Measurements from ENCODE around the gene ADO.
A peak's percentile ranks its signal among the peaks of the same experiment; 100 is the strongest.
"Not testable (repeated sequence)": the region's sequence is repeated elsewhere in the genome, so short reads cannot be mapped to it uniquely, and the experiment has no call there.

The ADO gene

DNA sequence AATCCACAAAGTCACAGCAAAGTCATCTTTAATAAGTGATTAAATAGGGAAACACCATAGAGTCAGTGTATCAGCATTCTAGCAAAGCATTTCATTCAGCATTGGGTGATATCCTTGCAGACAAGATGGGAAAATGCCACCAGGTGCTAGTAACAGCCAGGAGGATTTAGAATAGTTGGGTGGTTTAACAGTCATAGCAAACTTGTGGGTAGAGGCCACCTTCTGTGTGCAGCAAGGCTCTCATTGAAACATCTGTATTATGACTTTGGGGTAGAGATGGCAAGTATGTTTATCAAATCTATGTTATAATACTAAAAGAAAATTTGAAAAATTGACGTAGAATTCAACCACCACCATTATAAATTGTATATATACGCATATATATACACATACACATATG is 26.4 kb upstream of the ADO start:
- no peak overlapping the region for H3K4me3 ChIP-seq (ENCODE audit: low read depth, low read length)
- no peak for DNase-seq (ENCODE audit: low read depth)
- TF ChIP-seq CTCF (conservative IDR thresholded peaks at IDR 0.05; ENCODE audit: low read depth, low read length): no peak

GRCh38 chr10:62779487-62780248 is 24.9 kb upstream of the ADO start:
- TF ChIP-seq CTCF (conservative IDR thresholded peaks at IDR 0.05; ENCODE audit: low read depth, low read length): no peak
- DNase-seq (ENCODE audit: low read depth): peak; percentile 52
- no peak overlapping the region for H3K4me3 ChIP-seq (ENCODE audit: low read depth, low read length)

DNA sequence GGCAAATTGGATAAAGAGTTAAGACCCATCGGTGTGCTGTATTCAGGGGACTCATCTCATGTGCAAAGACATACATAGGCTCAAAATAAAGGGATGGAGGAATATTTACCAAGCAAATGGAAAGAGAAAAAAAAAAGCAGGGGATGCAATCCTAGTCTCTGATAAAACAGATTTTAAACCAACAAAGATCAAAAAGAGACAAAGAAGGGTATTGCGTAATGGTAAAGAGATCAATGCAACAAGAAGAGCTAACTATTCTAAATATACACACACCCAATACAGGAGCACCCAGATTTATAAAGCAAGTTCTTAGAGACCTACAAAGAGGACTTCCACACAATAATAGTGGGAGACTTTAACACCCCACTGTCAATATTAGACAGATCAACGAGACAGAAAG is 20.0 kb upstream of the ADO start:
- DNase-seq (ENCODE audit: low read depth); H3K4me3 ChIP-seq (ENCODE audit: low read depth, low read length): not testable (repeated sequence)

GRCh38 chr10:62788285-62788684 is 16.2 kb upstream of the ADO start:
- DNase-seq (ENCODE audit: low read depth); H3K4me3 ChIP-seq (ENCODE audit: low read depth, low read length): not testable (repeated sequence)

GRCh38 chr10:62788861-62789467 is 15.6 kb upstream of the ADO start:
- peak; percentile 28 for DNase-seq (ENCODE audit: low read depth)
- no peak overlapping the region for H3K4me3 ChIP-seq (ENCODE audit: low read depth, low read length)
- TF ChIP-seq CTCF (conservative IDR thresholded peaks at IDR 0.05; ENCODE audit: low read depth, low read length): no peak

- H3K4me3 ChIP-seq (ENCODE audit: low read depth, low read length): no peak overlapping the region
- DNase-seq (ENCODE audit: low read depth): no peak
- TF ChIP-seq CTCF (conservative IDR thresholded peaks at IDR 0.05; ENCODE audit: low read depth, low read length): no peak
Measured at GRCh38 chr10:62790019-62790555, 14.4 kb upstream of the ADO start.

- no peak for DNase-seq (ENCODE audit: low read depth)
- no peak overlapping the region for H3K4me3 ChIP-seq (ENCODE audit: low read depth, low read length)
- TF ChIP-seq CTCF (conservative IDR thresholded peaks at IDR 0.05; ENCODE audit: low read depth, low read length): no peak
Measured at GRCh38 chr10:62790571-62790970, 13.9 kb upstream of the ADO start.

DNA sequence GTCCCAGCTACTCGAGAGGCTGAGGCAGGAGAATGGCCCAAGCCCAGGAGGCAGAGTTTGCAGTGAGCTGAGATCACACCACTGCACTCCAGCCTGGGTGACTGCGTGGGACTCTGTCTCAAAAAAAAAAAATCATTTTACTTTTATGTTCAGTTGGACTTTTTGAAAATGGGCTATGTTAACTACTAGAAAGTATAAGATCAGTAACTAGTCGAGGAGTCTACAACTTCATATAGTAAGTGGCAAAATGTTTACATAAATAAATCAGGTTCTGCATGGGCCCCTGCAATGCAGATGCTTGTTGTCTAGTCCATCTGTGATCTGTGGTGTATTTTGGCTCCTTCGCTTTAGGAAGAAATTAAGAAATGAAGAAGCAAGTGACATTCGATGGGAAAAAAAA is 12.3 kb upstream of the ADO start:
- no peak for TF ChIP-seq CTCF (conservative IDR thresholded peaks at IDR 0.05; ENCODE audit: low read depth, low read length)
- DNase-seq (ENCODE audit: low read depth): no peak
- H3K4me3 ChIP-seq (ENCODE audit: low read depth, low read length): no peak overlapping the region

All from choroid plexus epithelial cell (primary cell).